Cardiac septum (tissue), 1 donor: ENCODE measurements around the gene UBFD1. TPM values are rescaled to one million over a fixed set of nuclear protein-coding genes. Genes with fewer than 3 reads are reported as not detected.
"Not testable (repeated sequence)": the region's sequence is repeated elsewhere in the genome, so short reads cannot be mapped to it uniquely, and the experiment has no call there.

Source experiments
- DNase-seq: peaks from one replicate; pipeline ENCODE4 v3.0.0-alpha.2; 2020; ENCODE audit warnings: low spot score
- intact Hi-C: fragments of 100-400 bp; cut with DNase I; formaldehyde crosslinking; loops from one replicate; pipeline ENCODE4 v1.14.0; 2022
- long read RNA-seq: library from polyadenylated mRNA; unstranded; transcript quantifications from one replicate; pipeline ENCODE4 v2.0.0, GENCODE V29; 2021
- total RNA-seq: library from RNA; stranded (reverse); fragmentation: NEBNext Ultra II Directional; extraction: Animal tissue kit (Norgen Biotek cat#: 25700); gene quantifications from one replicate; pipeline ENCODE4 v1.2.1, GENCODE V29; 2021
- donor health status: DM: no; HTN: no; CAD: no.

UBFD1 gene
- total RNA-seq: 49.7 TPM
- long read RNA-seq, full-length matches to known transcripts: 14 of 40 reads
- long read RNA-seq, partial matches to known transcripts: 4 of 40 reads
- long read RNA-seq, other reads (novel, unspliced or antisense): 22 of 40 reads

- intact Hi-C loops: loop anchor here (1.0 to 5.0 kb wide), 3 partner anchors 39 to 85 kb away; partner anchors contain the start of genes DCTN5, NDUFAB1 and PALB2
- DNase-seq: peak; percentile 98
Observed at GRCh38 chr16:23556881-23557778, at the start of gene UBFD1, which contains the start of gene EARS2. UBFD1 (plus strand) TSS chr16:23557727; CDS start chr16:23557743, 16 bp downstream. EARS2 (minus strand) TSS chr16:23557350; CDS start chr16:23557343, 7 bp downstream.

GRCh38 chr16:23508589-23509440 is 48.7 kb upstream of the UBFD1 start:
- no peak for DNase-seq

GRCh38 chr16:23509441-23509754 is 48.1 kb upstream of the UBFD1 start:
- intact Hi-C loops: loop anchor here (5.0 kb wide), 1 partner anchor 48 kb away; the partner anchor contains the start of genes EARS2 and UBFD1

More at GRCh38 chr16:23508589-23509440, 48.7 kb upstream of the UBFD1 start:
- intact Hi-C loops: loop anchor here (5.0 kb wide), 1 partner anchor 48 kb away; the partner anchor contains the start of genes EARS2 and UBFD1

GRCh38 chr16:23509782-23510163 is 47.8 kb upstream of the UBFD1 start:
- DNase-seq: no peak
- intact Hi-C loops: loop anchor here (5.0 to 10.0 kb wide), 2 partner anchors 48 to 85 kb away; partner anchors contain the start of genes EARS2, NDUFAB1 and UBFD1

More at GRCh38 chr16:23509441-23509754, 48.1 kb upstream of the UBFD1 start:
- DNase-seq: no peak

- peak; percentile 92 for DNase-seq
- intact Hi-C loops: loop anchor here (10.0 kb wide), 1 partner anchor 84 kb away; the partner anchor contains the start of gene NDUFAB1
Observed at GRCh38 chr16:23510164-23510914, 47.2 kb upstream of the UBFD1 start, which contains the start of gene GGA2. GGA2 (minus strand) TSS chr16:23510494; CDS start chr16:23510411, 83 bp downstream.

- DNase-seq: not testable (repeated sequence)
- intact Hi-C loops: loop anchor here (10.0 kb wide), 1 partner anchor 84 kb away; the partner anchor contains the start of gene NDUFAB1
Observed at GRCh38 chr16:23510915-23511270, 46.6 kb upstream of the UBFD1 start.

DNA sequence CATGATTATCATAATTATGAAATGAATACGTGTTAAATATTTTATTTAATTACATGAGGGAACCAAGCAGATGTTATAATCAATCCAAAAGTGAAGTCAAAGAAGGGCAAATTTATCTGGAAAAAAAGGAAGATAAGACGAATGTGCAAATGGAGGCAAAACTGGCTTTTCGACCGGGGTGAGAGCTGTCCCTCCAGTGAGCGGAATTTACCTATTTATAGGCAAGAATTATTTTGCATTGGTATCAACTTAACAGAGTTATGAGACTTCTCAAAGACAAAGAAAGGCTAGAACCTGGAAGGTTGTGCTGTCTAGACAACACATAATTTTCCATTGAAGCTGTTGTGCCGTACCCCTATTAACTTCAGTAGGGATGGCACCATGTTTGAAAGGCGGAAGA is 45.8 kb upstream of the UBFD1 start:
- no peak for DNase-seq
- intact Hi-C loops: loop anchor here (10.0 kb wide), 1 partner anchor 83 kb away; the partner anchor contains the start of gene NDUFAB1

- intact Hi-C loops: loop anchor here (10.0 kb wide), 1 partner anchor 83 kb away; the partner anchor contains the start of gene NDUFAB1
Observed at GRCh38 chr16:23512168-23512695, 45.3 kb upstream of the UBFD1 start.

GRCh38 chr16:23514381-23515152 is 43.0 kb upstream of the UBFD1 start:
- intact Hi-C loops: loop anchor here (10.0 kb wide), 1 partner anchor 80 kb away; the partner anchor contains the start of gene NDUFAB1

More at GRCh38 chr16:23512168-23512695, 45.3 kb upstream of the UBFD1 start:
- no peak for DNase-seq

GRCh38 chr16:23515881-23516280 is 41.6 kb upstream of the UBFD1 start:
- no peak for DNase-seq
- intact Hi-C loops: loop anchor here (10.0 kb wide), 1 partner anchor 79 kb away; the partner anchor contains the start of gene NDUFAB1

More at GRCh38 chr16:23514381-23515152, 43.0 kb upstream of the UBFD1 start:
- no peak for DNase-seq

DNA sequence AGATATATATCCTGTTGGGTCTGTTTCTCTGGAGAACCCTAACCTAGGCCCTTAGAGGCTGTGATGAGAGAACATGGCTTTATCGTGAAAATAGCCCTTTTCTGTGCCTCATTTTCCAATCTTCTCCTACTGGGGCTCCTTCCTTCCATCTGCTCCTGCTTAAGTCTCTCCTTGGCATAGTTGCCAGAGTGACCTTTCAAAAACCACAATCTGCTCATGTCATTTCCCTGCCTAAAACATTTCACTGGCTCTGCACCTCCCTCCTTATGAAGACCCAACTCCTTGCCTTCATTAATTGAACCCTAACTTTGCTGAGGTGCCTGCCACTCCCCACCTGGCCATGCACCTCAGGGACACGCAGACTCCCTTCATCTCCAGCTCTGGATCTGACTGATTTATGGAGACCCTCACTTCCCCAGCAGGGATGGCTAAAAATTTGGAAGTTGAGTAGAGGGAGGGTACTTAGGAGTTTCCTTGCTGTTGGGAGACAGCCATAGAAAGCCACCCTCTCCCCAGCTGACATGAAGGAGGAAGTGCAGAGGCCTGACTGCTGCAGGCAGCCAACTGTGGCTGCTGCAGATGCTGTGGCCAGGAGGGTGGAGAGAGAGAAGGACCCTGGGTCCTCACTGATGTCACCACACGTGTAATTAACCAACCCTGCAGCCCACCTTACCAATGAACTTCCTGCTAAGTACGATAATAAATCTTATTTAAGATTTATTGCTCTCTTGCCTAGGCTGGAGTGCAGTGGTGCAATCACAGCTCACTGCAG is 41.0 kb upstream of the UBFD1 start:
- intact Hi-C loops: loop anchor here (10.0 kb wide), 1 partner anchor 78 kb away; the partner anchor contains the start of gene NDUFAB1
- DNase-seq: no peak

DNA sequence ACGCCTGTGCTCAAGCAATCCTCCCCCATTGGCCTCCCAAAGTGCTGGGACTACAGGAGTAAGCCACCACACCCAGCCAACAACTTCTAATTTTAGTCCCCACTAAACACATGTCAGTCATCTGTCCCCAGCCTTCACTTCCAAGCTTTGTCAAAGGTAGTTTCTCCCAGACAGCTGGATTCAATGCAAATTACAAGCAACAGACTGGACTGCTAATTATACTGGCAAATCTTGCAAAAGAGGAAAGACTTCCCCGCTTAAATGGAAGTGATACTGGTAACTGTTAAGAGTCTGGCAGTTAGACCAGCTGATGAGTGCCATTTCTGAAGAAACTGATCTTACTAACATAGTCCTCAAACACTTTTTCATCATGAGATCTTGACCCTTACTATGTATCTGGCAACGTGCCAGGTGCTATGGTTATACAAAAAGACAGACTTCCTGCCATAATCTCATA is 39.1 kb upstream of the UBFD1 start:
- DNase-seq: no peak
- intact Hi-C loops: loop anchor here (10.0 kb wide), 1 partner anchor 76 kb away; the partner anchor contains the start of gene NDUFAB1

- DNase-seq: no peak
- intact Hi-C loops: loop anchor here (10.0 kb wide), 1 partner anchor 76 kb away; the partner anchor contains the start of gene NDUFAB1
Observed at GRCh38 chr16:23519282-23519681, 38.2 kb upstream of the UBFD1 start.

- intact Hi-C loops: no loop called here
- DNase-seq: no peak
Observed at GRCh38 chr16:23520500-23520899, 37.0 kb upstream of the UBFD1 start.

GRCh38 chr16:23521037-23521743 is 36.3 kb upstream of the UBFD1 start:
- intact Hi-C loops: no loop called here
- DNase-seq: no peak

DNA sequence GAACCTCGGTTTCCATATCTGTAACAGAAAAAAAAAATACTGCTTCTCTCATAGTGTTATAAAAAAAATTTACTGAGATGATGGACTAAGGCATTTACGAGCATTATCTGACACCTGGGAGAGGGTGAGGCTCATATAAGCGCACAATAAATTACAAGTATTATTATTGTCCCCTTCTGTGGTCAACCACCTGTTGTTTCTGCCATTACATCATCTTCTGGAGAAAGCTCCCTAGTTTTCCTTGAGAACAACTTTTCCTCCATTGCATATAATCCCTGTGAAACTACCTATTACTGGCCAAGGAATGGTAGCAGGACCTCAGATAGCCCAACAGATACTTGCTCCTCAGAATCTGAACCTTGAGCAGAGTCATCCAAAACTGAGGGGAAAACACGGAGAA is 35.6 kb upstream of the UBFD1 start:
- intact Hi-C loops: no loop called here
- DNase-seq: no peak
